OCI-LY1 (cell line): ENCODE measurements around the gene ZNF407.

Source experiments
- CTCF ChIP-seq: fragments of 200-600 bp; sonication (generic), shearing (Covaris generic); IDR thresholded peaks from 2 replicates; pipeline ENCODE4 v1.5.1; 2017; ENCODE audit warnings: mild to moderate bottlenecking, antibody characterized with exemption, low read length, moderate library complexity, mixed read lengths
- EZH2 ChIP-seq: fragments of 200-600 bp; sonication (generic), shearing (Covaris generic); IDR thresholded peaks from 2 replicates; pipeline ENCODE4 v1.8.0; 2017; ENCODE audit warnings: borderline replicate concordance, mixed run types, mild to moderate bottlenecking, antibody characterized with exemption, low read length, moderate library complexity, mixed read lengths

GRCh38 chr18:74902147-74902455 is 304.4 kb downstream of the ZNF407 start:
- no peak for TF ChIP-seq EZH2
- no peak for TF ChIP-seq CTCF
